GM12878 (cell line): ENCODE measurements around the gene PUS7L. TPM values are rescaled to one million over a fixed set of nuclear protein-coding genes. Genes with fewer than 3 reads are reported as not detected.

Experiments
- CBFB ChIP-seq: IDR thresholded peaks from 2 replicates; pipeline ENCODE4 v1.6.1; 2016; ENCODE audit warnings: antibody characterized with exemption, low read depth
- CBX5 ChIP-seq: sonication (generic); IDR thresholded peaks from 2 replicates; pipeline ENCODE4 v1.6.1; 2016; ENCODE audit warnings: low read depth, moderate library complexity, mild to moderate bottlenecking, inconsistent platforms
- DPF2 ChIP-seq: fragments of 450-650 bp; IDR thresholded peaks from 2 replicates; pipeline ENCODE4 v1.6.1; 2017; ENCODE audit warnings: mild to moderate bottlenecking
- FOS ChIP-seq: IDR thresholded peaks from 3 replicates; pipeline ENCODE4 v1.6.1; 2011; ENCODE audit warnings: borderline replicate concordance; ENCODE audit not compliant: insufficient read length; ENCODE audit errors: extremely low read depth
- LARP7 ChIP-seq: fragments of 450-650 bp; IDR thresholded peaks from 2 replicates; pipeline ENCODE4 v1.6.1; 2017; ENCODE audit warnings: mild to moderate bottlenecking
- MEF2A ChIP-seq: IDR thresholded peaks from 2 replicates; pipeline ENCODE4 v1.6.1; 2011; ENCODE audit warnings: low read depth, mild to moderate bottlenecking, low read length, moderate library complexity; ENCODE audit not compliant: insufficient read depth
- POLR2AphosphoS5 ChIP-seq: IDR thresholded peaks from 2 replicates; pipeline ENCODE4 v1.6.1; 2011; ENCODE audit warnings: mild to moderate bottlenecking, low read length, inconsistent platforms
- RAD21 ChIP-seq: IDR thresholded peaks from 2 replicates; pipeline ENCODE4 v1.6.1; 2011; ENCODE audit warnings: mild to moderate bottlenecking, low read depth, low read length, moderate library complexity; ENCODE audit not compliant: insufficient read depth
- SMAD1 ChIP-seq: fragments of 450-650 bp; IDR thresholded peaks from 2 replicates; pipeline ENCODE4 v1.6.1; 2018; ENCODE audit warnings: mild to moderate bottlenecking, low read depth; ENCODE audit not compliant: partially characterized antibody
- SP1 ChIP-seq: IDR thresholded peaks from one replicate; pipeline ENCODE4 v1.6.1; 2011; ENCODE audit warnings: low read depth, low read length
- polyA plus RNA-seq, 11 experiments: library from polyadenylated mRNA; depleted of rRNA in 4 of 11; unstranded in 6 of 11; stranded (reverse) in 5 of 11; fragments of >200 nt; fragmentation: Nextera tagmentation in 4 of 11; fragmentation: Illumina TruSeq in 1 of 11; extraction: Ambion mirVana in 4 of 11; extraction: Trizol in 1 of 11; gene quantifications; 1 replicate in 1 of 11; 2 replicates in 10 of 11; pipeline versions ENCODE4 v1.2.1 to v1.2.3, GENCODE V29; 2011 to 2016; ENCODE audit warnings: inconsistent platforms in 2 of 11, missing spikeins in 2 of 11, low read depth in 1 of 11
- total RNA-seq, 4 experiments: library from RNA; depleted of rRNA in 3 of 4; stranded (reverse); fragments of >200 nt in 3 of 4; fragmentation: Illumina TruSeq in 1 of 4; extraction: Trizol in 1 of 4; gene quantifications; 2 replicates each; pipeline versions ENCODE4 v1.2.1 to v1.2.3, GENCODE V29; 2013 to 2021
- TF ChIP-seq, protein P1 (sequence below): fragments of 450-650 bp; IDR thresholded peaks from 2 replicates; pipeline ENCODE4 v1.6.1; 2017; ENCODE audit warnings: mild to moderate bottlenecking, moderate library complexity
- TF ChIP-seq, protein P2 (sequence below), 3 experiments: IDR thresholded peaks in 2 of 3; conservative IDR thresholded peaks in 1 of 3; 2 replicates each; pipeline ENCODE4 v1.5.1; 2011; ENCODE audit warnings: low read depth in 3 of 3, low read length in 3 of 3, mild to moderate bottlenecking in 3 of 3, control low read depth in 2 of 3, moderate library complexity in 2 of 3, inconsistent platforms in 1 of 3, mixed read lengths in 1 of 3; ENCODE audit not compliant: control insufficient read depth in 2 of 3, insufficient read depth in 1 of 3; ENCODE audit errors: extremely low read depth in 1 of 3
- TF ChIP-seq, protein P3 (sequence below): fragments of 450-650 bp; IDR thresholded peaks from 2 replicates; pipeline ENCODE4 v1.6.1; 2018; ENCODE audit warnings: mild to moderate bottlenecking, low read depth, moderate library complexity; ENCODE audit not compliant: partially characterized antibody
- TF ChIP-seq, protein P4 (sequence below): fragments of 450-650 bp; IDR thresholded peaks from 2 replicates; pipeline ENCODE4 v1.6.1; 2017; ENCODE audit warnings: antibody characterized with exemption, mild to moderate bottlenecking, moderate library complexity

The PUS7L gene
- total and polyA plus RNA-seq, 10 of the 15 experiments (the other 5 are each of a cell fraction or from before 2014, with no cell fraction given): 7.2 to 42.1 (median 19.6) TPM

DNA sequence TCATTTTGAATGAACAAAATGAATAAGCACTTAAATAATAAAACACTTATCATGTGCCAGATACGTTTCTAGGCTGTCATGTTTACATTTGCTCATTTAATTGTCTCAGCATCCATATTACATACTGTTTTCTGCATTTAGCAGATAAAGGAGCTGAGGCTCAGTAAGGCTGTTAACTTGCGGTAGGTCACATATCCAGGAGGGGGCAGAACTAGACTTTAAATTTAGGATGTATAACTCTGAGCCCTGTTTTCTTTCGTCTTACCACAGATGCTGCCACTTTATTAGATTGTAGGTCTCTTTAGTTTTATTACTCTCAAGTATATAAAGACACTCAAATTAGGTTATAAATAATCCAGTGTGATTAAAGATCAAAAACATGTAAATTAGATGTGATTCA, 17.9 kb upstream of the PUS7L start (continued):
- TF ChIP-seq FOS (no peak), DPF2 (no peak), SP1 (no peak), SMAD1 (no peak), CBFB (no peak), LARP7 (no peak), POLR2AphosphoS5 (no peak), CBX5 (no peak), MEF2A (no peak), RAD21 (peak; percentile 40; the same call in 1 of the 2 replicates)
- TF ChIP-seq, protein P1, sequence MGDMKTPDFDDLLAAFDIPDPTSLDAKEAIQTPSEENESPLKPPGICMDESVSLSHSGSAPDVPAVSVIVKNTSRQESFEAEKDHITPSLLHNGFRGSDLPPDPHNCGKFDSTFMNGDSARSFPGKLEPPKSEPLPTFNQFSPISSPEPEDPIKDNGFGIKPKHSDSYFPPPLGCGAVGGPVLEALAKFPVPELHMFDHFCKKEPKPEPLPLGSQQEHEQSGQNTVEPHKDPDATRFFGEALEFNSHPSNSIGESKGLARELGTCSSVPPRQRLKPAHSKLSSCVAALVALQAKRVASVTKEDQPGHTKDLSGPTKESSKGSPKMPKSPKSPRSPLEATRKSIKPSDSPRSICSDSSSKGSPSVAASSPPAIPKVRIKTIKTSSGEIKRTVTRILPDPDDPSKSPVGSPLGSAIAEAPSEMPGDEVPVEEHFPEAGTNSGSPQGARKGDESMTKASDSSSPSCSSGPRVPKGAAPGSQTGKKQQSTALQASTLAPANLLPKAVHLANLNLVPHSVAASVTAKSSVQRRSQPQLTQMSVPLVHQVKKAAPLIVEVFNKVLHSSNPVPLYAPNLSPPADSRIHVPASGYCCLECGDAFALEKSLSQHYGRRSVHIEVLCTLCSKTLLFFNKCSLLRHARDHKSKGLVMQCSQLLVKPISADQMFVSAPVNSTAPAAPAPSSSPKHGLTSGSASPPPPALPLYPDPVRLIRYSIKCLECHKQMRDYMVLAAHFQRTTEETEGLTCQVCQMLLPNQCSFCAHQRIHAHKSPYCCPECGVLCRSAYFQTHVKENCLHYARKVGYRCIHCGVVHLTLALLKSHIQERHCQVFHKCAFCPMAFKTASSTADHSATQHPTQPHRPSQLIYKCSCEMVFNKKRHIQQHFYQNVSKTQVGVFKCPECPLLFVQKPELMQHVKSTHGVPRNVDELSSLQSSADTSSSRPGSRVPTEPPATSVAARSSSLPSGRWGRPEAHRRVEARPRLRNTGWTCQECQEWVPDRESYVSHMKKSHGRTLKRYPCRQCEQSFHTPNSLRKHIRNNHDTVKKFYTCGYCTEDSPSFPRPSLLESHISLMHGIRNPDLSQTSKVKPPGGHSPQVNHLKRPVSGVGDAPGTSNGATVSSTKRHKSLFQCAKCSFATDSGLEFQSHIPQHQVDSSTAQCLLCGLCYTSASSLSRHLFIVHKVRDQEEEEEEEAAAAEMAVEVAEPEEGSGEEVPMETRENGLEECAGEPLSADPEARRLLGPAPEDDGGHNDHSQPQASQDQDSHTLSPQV: no peak
- TF ChIP-seq, protein P2, sequence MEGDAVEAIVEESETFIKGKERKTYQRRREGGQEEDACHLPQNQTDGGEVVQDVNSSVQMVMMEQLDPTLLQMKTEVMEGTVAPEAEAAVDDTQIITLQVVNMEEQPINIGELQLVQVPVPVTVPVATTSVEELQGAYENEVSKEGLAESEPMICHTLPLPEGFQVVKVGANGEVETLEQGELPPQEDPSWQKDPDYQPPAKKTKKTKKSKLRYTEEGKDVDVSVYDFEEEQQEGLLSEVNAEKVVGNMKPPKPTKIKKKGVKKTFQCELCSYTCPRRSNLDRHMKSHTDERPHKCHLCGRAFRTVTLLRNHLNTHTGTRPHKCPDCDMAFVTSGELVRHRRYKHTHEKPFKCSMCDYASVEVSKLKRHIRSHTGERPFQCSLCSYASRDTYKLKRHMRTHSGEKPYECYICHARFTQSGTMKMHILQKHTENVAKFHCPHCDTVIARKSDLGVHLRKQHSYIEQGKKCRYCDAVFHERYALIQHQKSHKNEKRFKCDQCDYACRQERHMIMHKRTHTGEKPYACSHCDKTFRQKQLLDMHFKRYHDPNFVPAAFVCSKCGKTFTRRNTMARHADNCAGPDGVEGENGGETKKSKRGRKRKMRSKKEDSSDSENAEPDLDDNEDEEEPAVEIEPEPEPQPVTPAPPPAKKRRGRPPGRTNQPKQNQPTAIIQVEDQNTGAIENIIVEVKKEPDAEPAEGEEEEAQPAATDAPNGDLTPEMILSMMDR (IDR thresholded peaks at IDR 0.05 in 2 of 3, conservative IDR thresholded peaks at IDR 0.05 in 1 of 3; ENCODE audit: control insufficient read depth in 2 of 3, extremely low read depth in 1 of 3, insufficient read depth in 1 of 3, low read depth in 3 of 3, low read length in 3 of 3): peak in 2 of 3 experiments; percentile 29 to 35; a peak in 3 of 6 replicates
- TF ChIP-seq, protein P3, sequence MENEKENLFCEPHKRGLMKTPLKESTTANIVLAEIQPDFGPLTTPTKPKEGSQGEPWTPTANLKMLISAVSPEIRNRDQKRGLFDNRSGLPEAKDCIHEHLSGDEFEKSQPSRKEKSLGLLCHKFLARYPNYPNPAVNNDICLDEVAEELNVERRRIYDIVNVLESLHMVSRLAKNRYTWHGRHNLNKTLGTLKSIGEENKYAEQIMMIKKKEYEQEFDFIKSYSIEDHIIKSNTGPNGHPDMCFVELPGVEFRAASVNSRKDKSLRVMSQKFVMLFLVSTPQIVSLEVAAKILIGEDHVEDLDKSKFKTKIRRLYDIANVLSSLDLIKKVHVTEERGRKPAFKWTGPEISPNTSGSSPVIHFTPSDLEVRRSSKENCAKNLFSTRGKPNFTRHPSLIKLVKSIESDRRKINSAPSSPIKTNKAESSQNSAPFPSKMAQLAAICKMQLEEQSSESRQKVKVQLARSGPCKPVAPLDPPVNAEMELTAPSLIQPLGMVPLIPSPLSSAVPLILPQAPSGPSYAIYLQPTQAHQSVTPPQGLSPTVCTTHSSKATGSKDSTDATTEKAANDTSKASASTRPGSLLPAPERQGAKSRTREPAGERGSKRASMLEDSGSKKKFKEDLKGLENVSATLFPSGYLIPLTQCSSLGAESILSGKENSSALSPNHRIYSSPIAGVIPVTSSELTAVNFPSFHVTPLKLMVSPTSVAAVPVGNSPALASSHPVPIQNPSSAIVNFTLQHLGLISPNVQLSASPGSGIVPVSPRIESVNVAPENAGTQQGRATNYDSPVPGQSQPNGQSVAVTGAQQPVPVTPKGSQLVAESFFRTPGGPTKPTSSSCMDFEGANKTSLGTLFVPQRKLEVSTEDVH: no peak
- TF ChIP-seq, protein P4, sequence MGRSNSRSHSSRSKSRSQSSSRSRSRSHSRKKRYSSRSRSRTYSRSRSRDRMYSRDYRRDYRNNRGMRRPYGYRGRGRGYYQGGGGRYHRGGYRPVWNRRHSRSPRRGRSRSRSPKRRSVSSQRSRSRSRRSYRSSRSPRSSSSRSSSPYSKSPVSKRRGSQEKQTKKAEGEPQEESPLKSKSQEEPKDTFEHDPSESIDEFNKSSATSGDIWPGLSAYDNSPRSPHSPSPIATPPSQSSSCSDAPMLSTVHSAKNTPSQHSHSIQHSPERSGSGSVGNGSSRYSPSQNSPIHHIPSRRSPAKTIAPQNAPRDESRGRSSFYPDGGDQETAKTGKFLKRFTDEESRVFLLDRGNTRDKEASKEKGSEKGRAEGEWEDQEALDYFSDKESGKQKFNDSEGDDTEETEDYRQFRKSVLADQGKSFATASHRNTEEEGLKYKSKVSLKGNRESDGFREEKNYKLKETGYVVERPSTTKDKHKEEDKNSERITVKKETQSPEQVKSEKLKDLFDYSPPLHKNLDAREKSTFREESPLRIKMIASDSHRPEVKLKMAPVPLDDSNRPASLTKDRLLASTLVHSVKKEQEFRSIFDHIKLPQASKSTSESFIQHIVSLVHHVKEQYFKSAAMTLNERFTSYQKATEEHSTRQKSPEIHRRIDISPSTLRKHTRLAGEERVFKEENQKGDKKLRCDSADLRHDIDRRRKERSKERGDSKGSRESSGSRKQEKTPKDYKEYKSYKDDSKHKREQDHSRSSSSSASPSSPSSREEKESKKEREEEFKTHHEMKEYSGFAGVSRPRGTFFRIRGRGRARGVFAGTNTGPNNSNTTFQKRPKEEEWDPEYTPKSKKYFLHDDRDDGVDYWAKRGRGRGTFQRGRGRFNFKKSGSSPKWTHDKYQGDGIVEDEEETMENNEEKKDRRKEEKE: no peak
